OCI-LY1 (cell line): ENCODE results near the gene NSG1.

ENCODE experiments used
- H2AFZ ChIP-seq: fragments of 200-600 bp; sonication (generic), shearing (Covaris generic); 2 replicates; pipeline ENCODE4 v1.6.0; 2014; ENCODE audit warnings: antibody characterized with exemption, mild to moderate bottlenecking, low read length
- H3F3A ChIP-seq: fragments of 200-600 bp; sonication (generic), shearing (Covaris generic); 2 replicates; pipeline ENCODE4 v1.6.0; 2014; ENCODE audit warnings: mild to moderate bottlenecking, antibody characterized with exemption, low read length, moderate library complexity; ENCODE audit not compliant: insufficient read depth
- H3K27ac ChIP-seq: fragments of 200-600 bp; sonication (generic); 2 replicates; pipeline ENCODE4 v1.5.1; 2014; ENCODE audit warnings: low read length, mixed run types, mild to moderate bottlenecking, low read depth; ENCODE audit not compliant: poor library complexity, severe bottlenecking
- H3K27me3 ChIP-seq: fragments of 200-600 bp; sonication (generic); 2 replicates; pipeline ENCODE4 v1.6.0; 2014; ENCODE audit warnings: antibody characterized with exemption, mild to moderate bottlenecking, low read length, moderate library complexity; ENCODE audit not compliant: insufficient read depth
- H3K36me3 ChIP-seq: fragments of 200-600 bp; sonication (generic); 2 replicates; pipeline ENCODE4 v1.6.1; 2014; ENCODE audit warnings: mild to moderate bottlenecking, antibody characterized with exemption, low read length, moderate library complexity, mixed read lengths; ENCODE audit not compliant: insufficient read depth
- H3K4me1 ChIP-seq: fragments of 200-600 bp; sonication (generic); 2 replicates; pipeline ENCODE4 v1.5.1; 2014; ENCODE audit warnings: mild to moderate bottlenecking, low read length, moderate library complexity; ENCODE audit not compliant: insufficient read depth, severe bottlenecking
- H3K4me2 ChIP-seq: fragments of 200-600 bp; sonication (generic), shearing (Covaris generic); 2 replicates; pipeline ENCODE4 v1.6.1; 2014; ENCODE audit warnings: low read length
- H3K4me3 ChIP-seq: fragments of 200-600 bp; sonication (generic); 2 replicates; pipeline ENCODE4 v1.5.1; 2014; ENCODE audit warnings: low read length, low read depth, mild to moderate bottlenecking, mixed read lengths; ENCODE audit not compliant: poor library complexity, severe bottlenecking
- H3K79me2 ChIP-seq: fragments of 200-600 bp; shearing (Covaris generic); 2 replicates; pipeline ENCODE4 v1.6.1; 2016; ENCODE audit warnings: mixed run types, low read length, mixed read lengths; ENCODE audit not compliant: insufficient read depth
- H3K9ac ChIP-seq: fragments of 200-600 bp; sonication (generic), shearing (Covaris generic); 2 replicates; pipeline ENCODE4 v1.6.1; 2014; ENCODE audit warnings: mild to moderate bottlenecking, low read length, mixed read lengths
- H3K9me2 ChIP-seq: fragments of 200-600 bp; sonication (generic), shearing (Covaris generic); 2 replicates; pipeline ENCODE4 v1.6.1; 2014; ENCODE audit warnings: low read depth, mild to moderate bottlenecking, low read length, mixed read lengths
- H3K9me3 ChIP-seq: fragments of 200-600 bp; shearing (Covaris generic); 2 replicates; pipeline ENCODE4 v1.6.1; 2014; ENCODE audit warnings: low read length, mixed read lengths
- H4K20me1 ChIP-seq: fragments of 200-600 bp; sonication (generic), shearing (Covaris generic); 2 replicates; pipeline ENCODE4 v1.6.0; 2016; ENCODE audit warnings: mild to moderate bottlenecking, low read length; ENCODE audit not compliant: insufficient read depth
- EZH2 ChIP-seq: fragments of 200-600 bp; sonication (generic), shearing (Covaris generic); IDR thresholded peaks from 2 replicates; pipeline ENCODE4 v1.8.0; 2017; ENCODE audit warnings: borderline replicate concordance, mixed run types, mild to moderate bottlenecking, antibody characterized with exemption, low read length, moderate library complexity, mixed read lengths
- TF ChIP-seq, protein P1 (sequence below): fragments of 200-600 bp; sonication (generic), shearing (Covaris generic); IDR thresholded peaks from 2 replicates; pipeline ENCODE4 v1.5.1; 2017; ENCODE audit warnings: mild to moderate bottlenecking, antibody characterized with exemption, low read length, moderate library complexity, mixed read lengths

NSG1 gene

DNA sequence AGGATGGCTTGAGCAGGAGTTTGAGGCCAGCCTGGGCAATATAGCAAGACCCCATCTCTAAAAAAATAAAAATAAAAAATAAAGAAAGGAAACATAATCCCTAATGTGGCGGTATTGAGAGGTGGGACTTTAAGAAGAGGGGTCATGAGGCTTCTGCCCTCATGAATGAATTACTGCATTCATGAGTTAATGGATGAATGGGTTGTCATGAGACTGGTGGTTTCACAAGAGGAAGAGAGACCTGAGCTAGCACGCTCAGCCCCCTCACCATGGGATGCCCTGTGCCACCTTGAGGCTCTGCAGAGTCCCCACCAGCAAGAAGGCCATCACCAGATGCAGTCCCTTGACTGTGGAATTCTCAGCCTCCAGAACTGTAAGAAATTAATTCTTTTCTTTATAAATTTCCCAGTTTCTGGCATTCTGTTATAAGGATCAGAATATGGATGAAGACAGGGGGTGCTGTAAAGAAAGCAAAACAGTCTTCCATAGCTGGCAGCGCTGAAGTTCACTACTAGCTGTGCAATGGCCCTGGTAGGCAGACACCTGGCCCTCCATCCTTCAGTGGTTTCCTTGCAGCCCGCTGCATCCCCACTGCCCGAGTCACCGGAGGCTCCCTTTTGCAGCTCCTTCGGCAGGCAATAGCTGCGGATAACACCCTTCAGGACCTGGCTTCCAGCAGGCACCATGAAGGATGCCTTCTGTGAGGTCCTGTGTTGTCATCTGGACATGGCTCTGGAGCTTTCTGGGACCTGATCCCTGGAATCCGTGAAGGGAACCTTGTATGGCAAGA, 44.8 kb upstream of the NSG1 start:
- H3K4me3 ChIP-seq, result peak overlapping the region; percentile 52
- H3K79me2 ChIP-seq, result no peaks in the 10 kb centered on the region
- H3K9ac ChIP-seq, result peak overlapping the region; percentile 65
- no peaks in the 10 kb centered on the region for H3K36me3 ChIP-seq
- H3F3A ChIP-seq, result no peaks in the 10 kb centered on the region
- no peaks in the 10 kb centered on the region for H3K9me3 ChIP-seq
- H3K4me1 ChIP-seq, result peaks cover 55% of the 10 kb centered on the region
- TF ChIP-seq EZH2, result no peak
- TF ChIP-seq, protein P1, sequence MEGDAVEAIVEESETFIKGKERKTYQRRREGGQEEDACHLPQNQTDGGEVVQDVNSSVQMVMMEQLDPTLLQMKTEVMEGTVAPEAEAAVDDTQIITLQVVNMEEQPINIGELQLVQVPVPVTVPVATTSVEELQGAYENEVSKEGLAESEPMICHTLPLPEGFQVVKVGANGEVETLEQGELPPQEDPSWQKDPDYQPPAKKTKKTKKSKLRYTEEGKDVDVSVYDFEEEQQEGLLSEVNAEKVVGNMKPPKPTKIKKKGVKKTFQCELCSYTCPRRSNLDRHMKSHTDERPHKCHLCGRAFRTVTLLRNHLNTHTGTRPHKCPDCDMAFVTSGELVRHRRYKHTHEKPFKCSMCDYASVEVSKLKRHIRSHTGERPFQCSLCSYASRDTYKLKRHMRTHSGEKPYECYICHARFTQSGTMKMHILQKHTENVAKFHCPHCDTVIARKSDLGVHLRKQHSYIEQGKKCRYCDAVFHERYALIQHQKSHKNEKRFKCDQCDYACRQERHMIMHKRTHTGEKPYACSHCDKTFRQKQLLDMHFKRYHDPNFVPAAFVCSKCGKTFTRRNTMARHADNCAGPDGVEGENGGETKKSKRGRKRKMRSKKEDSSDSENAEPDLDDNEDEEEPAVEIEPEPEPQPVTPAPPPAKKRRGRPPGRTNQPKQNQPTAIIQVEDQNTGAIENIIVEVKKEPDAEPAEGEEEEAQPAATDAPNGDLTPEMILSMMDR, result no peak
- no peaks in the 10 kb centered on the region for H4K20me1 ChIP-seq
- no peak overlapping the region for H2AFZ ChIP-seq
- peak overlapping the region; percentile 60 for H3K4me2 ChIP-seq
- H3K27me3 ChIP-seq, result no peaks in the 10 kb centered on the region
- no peaks in the 10 kb centered on the region for H3K9me2 ChIP-seq
- peak overlapping the region; percentile 100 for H3K27ac ChIP-seq

DNA sequence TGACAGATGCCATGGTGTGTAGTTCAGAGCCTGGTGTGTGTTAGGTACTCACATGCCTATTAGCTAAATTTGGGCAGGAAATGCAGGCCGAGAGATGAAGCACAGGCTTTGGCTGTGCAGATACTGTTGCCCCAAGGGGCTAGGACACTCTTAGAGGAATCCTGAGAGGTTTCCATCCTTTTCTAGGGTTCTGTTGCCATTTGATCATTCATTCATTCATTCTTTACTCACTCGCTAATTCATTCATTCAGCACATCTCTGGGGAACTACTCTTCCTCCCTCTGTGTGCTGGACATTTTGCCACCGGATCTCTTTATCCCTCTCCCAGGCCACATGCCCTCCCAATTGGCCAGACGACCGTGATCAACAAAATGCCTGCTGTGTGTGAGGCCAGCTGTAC, 43.9 kb upstream of the NSG1 start:
- Histone ChIP-seq H3K4me3 (peak overlapping the region; percentile 52), H3K27ac (peak overlapping the region; percentile 100), H2AFZ (no peak overlapping the region), H3K27me3 (no peaks in the 10 kb centered on the region), H3K79me2 (no peaks in the 10 kb centered on the region), H3K36me3 (no peaks in the 10 kb centered on the region), H3K4me1 (peaks cover 64% of the 10 kb centered on the region), H3K9me3 (no peaks in the 10 kb centered on the region), H3K4me2 (peak overlapping the region; percentile 60), H4K20me1 (no peaks in the 10 kb centered on the region), H3K9ac (peak overlapping the region; percentile 65), H3F3A (no peaks in the 10 kb centered on the region), H3K9me2 (no peaks in the 10 kb centered on the region)
- no peak for TF ChIP-seq EZH2
- TF ChIP-seq, protein P1, result no peak

DNA sequence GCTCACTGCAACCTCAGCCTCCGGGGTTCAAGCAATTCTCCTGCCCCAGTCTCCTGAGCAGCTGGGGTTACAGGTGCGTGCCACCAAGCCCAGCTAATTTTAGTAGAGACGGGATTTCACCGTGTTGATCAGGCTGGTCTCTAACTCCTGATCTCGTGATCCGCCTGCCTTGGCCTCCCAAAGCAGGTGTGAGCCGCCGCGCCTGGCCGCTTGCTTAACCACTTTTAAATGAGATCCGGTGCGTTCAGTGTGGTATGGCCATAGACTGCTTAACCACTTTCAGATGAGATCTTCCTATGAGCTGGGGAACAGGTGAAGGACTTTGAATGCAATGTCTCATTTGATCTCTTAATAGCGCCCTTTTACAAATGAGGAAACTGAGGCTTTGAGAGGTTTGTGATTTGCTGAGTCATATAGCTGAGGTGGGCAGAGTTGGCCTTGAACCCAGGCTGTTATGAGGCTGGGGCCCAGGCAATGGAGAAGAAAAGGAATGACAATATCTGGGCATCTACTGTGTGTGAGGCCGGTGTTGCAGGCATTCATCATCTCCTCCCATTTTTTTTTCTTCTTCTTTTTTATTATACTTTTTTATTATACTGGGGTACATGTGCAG, 41.9 kb upstream of the NSG1 start:
- no peak for TF ChIP-seq EZH2
- TF ChIP-seq, protein P1, result no peak
- Histone ChIP-seq H2AFZ (no peak overlapping the region), H3K4me1 (peaks cover 64% of the 10 kb centered on the region), H3F3A (no peaks in the 10 kb centered on the region), H3K4me2 (peak overlapping the region; percentile 71), H3K36me3 (peaks cover 5% of the 10 kb centered on the region; the same call in 1 of the 2 replicates), H3K27me3 (no peaks in the 10 kb centered on the region), H3K9me3 (no peaks in the 10 kb centered on the region), H3K9ac (peak overlapping the region; percentile 73; the same call in 1 of the 2 replicates), H3K4me3 (no peak overlapping the region), H3K9me2 (no peaks in the 10 kb centered on the region), H4K20me1 (no peaks in the 10 kb centered on the region), H3K79me2 (no peaks in the 10 kb centered on the region), H3K27ac (peak overlapping the region; percentile 100)
